ENCODE measurements around the gene TTC23.
"Not testable (repeated sequence)": the region's sequence is repeated elsewhere in the genome, so short reads cannot be mapped to it uniquely, and the experiment has no call there.

The TTC23 gene

DNA sequence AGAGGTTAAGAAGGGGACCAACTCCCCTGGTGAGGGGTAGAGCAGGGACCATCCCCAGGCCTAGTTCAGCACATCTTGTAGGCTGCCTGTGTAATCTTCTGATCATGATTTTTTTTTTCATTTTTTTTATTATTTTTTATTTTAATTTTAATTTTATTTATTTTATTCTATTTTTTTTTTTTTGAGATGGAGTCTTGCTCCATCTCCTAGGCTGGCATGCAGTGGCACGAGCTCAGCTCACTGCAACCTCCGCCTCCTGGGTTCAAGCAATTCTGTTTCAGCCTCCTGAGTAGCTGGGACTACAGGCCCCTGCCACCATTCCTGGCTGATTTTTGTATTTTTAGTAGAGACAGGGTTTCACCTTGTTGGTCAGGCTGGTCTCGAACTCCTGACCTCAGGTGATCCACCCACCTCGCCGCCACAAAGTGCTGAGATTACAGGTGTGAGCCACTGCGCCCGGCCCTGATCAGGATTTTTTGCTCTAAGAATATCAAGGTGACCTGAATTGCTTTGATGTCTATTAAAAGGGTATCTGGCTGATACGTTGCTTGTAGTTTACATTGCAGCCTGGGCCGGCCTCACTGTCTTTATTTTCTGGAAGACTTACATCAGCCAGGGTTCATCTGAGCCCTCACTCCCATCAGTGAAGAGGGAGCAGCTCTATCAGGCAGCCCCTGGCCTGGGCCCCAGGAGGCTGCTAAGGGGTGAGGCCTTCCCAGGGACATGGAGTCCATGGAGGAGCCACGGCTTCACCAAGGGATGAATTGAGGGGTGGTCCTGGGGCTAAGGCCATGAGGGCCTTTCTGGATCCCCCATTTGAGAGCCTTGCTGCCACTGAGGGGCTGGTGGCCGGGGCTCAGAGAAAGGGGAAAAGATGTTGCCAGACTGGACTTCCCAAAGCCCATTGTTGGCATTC, 133.8 kb downstream of the TTC23 start:
- POLR2A ChIA-PET (ENCODE audit: low non-redundant PET) = interaction anchor here (0.9 kb wide), 1 partner anchor 10 kb away, joined by 5 read pairs; the partner anchor contains the start of gene SYNM
- CTCF ChIA-PET = no interaction called here
- DNase-seq (ENCODE audit: low spot score) = no peak
- no peak overlapping the region for H3K27ac ChIP-seq
- no peak for TF ChIP-seq CTCF (conservative IDR thresholded peaks at IDR 0.05; ENCODE audit: low read depth)

- no peak for TF ChIP-seq CTCF (conservative IDR thresholded peaks at IDR 0.05; ENCODE audit: low read depth)
- ChIA-PET POLR2A (ENCODE audit: low non-redundant PET) (interaction anchor here (0.9 kb wide), 1 partner anchor 9 kb away, joined by 5 read pairs; the partner anchor contains the start of gene SYNM), CTCF (interaction anchor here (0.6 kb wide), 1 partner anchor 611 kb away, joined by 4 read pairs; no protein-coding TSS in a partner anchor)
- DNase-seq (ENCODE audit: low spot score) = no peak
- H3K27ac ChIP-seq = no peak overlapping the region
Observed at GRCh38 chr15:99114511-99115299, 134.7 kb downstream of the TTC23 start.

DNA sequence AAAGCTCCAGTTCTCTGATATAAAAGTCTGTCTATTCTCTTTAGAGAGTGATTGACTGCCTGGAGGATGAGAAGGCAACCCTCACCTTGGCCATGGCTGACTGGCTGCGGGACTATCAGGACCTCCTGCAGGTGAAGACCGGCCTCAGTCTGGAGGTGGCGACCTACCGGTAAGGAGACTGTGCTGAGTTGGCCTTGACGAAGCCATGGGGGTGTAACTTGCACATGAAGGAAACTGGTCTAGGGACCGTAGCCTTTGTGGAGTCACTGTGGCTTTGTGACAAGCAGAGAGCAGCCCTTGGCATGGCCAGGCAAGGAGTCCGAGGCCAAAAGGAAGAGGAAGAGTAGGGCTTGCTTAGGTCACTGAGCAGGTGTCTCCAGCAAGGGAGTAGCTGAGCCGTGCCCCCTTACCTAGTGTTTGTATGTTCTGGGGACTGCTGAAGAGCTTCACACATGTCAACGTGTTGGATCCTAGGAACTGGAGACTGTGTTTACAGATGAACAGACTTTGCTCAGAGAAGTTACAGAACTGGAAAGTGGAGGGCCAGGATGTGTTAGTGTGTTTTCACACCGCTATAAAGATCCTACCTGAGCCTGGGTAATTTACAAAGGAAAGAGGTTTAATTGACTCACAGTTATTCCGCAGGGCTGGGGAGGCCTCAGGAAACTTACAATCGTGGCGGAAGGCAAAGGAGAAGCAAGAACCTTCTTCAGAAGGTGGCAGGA, 135.7 kb downstream of the TTC23 start:
- CTCF ChIA-PET = interaction anchor here (0.6 kb wide), 1 partner anchor 612 kb away, joined by 4 read pairs; no protein-coding TSS in a partner anchor
- POLR2A ChIA-PET (ENCODE audit: low non-redundant PET) = no interaction called here
- TF ChIP-seq CTCF (conservative IDR thresholded peaks at IDR 0.05; ENCODE audit: low read depth) = no peak
- no peak for DNase-seq (ENCODE audit: low spot score)
- H3K27ac ChIP-seq = no peak overlapping the region

DNA sequence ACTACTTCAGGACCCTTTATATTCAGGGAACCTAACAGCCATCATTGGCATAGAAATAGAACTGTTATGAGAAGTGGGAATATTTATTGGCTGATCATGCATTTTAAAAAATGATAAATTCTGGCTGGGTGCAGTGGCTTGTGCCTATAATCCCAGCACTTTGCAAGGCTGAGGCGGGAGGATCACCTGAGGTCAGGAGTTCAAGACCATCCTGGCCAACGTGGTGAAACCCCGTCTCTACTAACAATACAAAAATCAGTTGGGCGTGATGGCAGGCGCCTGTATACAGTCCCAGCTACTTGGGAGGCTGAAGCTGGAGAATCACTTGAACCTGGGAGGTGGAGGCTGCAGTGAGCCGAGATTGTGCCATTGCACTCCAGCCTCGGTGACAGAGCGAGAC, 137.7 kb downstream of the TTC23 start:
- POLR2A ChIA-PET (ENCODE audit: low non-redundant PET); CTCF ChIA-PET; DNase-seq (ENCODE audit: low spot score); H3K27ac ChIP-seq: not testable (repeated sequence)

- CTCF ChIA-PET = interaction anchor here (0.7 to 2.3 kb wide), 2 partner anchors 11 to 1078 kb away, joined by 3 to 9 read pairs; no protein-coding TSS in a partner anchor
- POLR2A ChIA-PET (ENCODE audit: low non-redundant PET) = no interaction called here
- no peak for DNase-seq (ENCODE audit: low spot score)
Observed at GRCh38 chr15:99110581-99111320, 138.6 kb downstream of the TTC23 start.

More at GRCh38 chr15:99110581-99111320, 138.6 kb downstream of the TTC23 start:
- no peak for TF ChIP-seq CTCF (conservative IDR thresholded peaks at IDR 0.05; ENCODE audit: low read depth)
- no peak overlapping the region for H3K27ac ChIP-seq

Measured in RWPE1 (cell line).